Fibroblast of mammary gland (primary cell): Measurements from ENCODE around the gene TEDC2.

Source experiments
- DNase-seq: peaks from one replicate; pipeline ENCODE4 v3.0.0-alpha.2; 2010; ENCODE audit warnings: low read depth
- H3K4me3 ChIP-seq: 2 replicates; pipeline ENCODE4 v1.5.1; 2011; ENCODE audit warnings: low read depth, mild to moderate bottlenecking, low read length, moderate library complexity; ENCODE audit not compliant: control insufficient read depth
- TF ChIP-seq, protein P1 (sequence below): conservative IDR thresholded peaks from 2 replicates; pipeline ENCODE4 v1.5.1; 2011; ENCODE audit warnings: low read depth, low read length, inconsistent platforms; ENCODE audit not compliant: control insufficient read depth, insufficient read depth

TEDC2 gene

DNA sequence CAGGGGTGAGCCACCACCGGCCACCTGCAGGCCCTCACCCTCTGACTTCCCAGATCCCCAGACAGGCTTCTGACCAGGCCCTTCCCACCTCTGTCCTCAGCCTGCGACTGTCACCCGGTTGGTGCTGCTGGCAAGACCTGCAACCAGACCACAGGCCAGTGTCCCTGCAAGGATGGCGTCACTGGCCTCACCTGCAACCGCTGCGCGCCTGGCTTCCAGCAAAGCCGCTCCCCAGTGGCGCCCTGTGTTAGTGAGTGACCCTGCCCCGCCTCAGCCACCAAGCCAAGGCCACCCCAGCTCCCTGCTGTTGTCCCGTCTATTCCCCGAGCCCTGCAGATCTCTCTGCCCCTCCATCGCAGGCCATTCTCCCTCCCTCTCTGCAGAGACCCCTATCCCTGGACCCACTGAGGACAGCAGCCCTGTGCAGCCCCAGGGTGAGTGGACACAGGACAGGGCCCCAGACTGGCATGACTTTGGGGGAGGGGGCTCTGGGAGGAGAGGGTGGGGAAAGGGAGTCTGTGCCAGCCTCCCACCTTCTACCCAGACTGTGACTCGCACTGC is 13.1 kb downstream of the TEDC2 start:
- TF ChIP-seq, protein P1, sequence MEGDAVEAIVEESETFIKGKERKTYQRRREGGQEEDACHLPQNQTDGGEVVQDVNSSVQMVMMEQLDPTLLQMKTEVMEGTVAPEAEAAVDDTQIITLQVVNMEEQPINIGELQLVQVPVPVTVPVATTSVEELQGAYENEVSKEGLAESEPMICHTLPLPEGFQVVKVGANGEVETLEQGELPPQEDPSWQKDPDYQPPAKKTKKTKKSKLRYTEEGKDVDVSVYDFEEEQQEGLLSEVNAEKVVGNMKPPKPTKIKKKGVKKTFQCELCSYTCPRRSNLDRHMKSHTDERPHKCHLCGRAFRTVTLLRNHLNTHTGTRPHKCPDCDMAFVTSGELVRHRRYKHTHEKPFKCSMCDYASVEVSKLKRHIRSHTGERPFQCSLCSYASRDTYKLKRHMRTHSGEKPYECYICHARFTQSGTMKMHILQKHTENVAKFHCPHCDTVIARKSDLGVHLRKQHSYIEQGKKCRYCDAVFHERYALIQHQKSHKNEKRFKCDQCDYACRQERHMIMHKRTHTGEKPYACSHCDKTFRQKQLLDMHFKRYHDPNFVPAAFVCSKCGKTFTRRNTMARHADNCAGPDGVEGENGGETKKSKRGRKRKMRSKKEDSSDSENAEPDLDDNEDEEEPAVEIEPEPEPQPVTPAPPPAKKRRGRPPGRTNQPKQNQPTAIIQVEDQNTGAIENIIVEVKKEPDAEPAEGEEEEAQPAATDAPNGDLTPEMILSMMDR, result no peak
- H3K4me3 ChIP-seq, result no peak overlapping the region

GRCh38 chr16:2473446-2473926 is 13.6 kb downstream of the TEDC2 start:
- TF ChIP-seq, protein P1, result no peak
- no peak for DNase-seq
- H3K4me3 ChIP-seq, result no peak overlapping the region

More for the DNA sequence above, 13.1 kb downstream of the TEDC2 start:
- DNase-seq, result no peak

DNA sequence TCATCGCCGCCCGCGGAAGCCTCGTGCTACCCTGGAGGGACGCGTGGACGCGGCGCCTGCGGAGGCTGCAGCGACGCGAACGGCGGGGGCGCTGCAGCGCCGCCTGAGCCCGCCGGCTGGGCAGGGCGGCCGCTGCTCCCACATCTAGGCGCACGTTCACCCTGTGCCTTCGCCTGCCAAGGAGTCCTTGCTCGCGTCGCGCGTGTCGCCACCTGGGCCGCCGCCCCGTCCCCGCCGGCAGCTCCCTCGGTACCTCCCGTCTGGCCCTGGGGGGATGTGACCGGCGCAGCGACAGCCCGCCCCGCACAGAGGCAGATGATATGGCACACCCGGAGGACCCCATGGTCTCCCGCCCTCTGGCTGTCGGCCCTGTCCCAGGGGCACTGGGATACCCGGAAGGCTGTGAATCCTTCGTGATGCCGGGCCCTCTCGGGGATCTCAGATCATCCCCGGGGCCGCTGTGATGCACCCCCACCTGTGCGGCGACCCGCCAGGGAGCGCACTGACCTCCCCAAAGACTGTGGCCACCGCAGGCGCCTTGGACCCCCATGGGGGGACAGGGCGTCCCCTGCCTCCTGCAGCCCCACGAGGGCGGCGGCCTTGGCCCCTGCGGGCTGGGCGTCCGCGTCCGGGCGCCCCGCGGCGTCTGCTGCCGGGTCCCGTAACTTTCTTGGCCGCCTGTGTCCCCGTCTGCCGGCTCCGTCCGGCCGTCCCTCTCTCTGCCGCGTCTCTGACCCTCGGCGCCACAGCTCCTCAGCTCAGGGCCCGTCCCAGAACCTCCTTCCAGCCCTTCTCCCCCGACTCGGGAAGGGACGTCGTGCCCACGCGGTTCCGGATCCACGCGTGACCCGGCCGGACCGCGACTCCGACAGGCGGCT is 14.3 kb downstream of the TEDC2 start:
- H3K4me3 ChIP-seq, result peak overlapping the region; percentile 61
- TF ChIP-seq, protein P1, result no peak
- DNase-seq, result no peak

GRCh38 chr16:2474877-2475412 is 15.0 kb downstream of the TEDC2 start, which contains the start of gene TBC1D24:
Gene TBC1D24 (plus strand): TSS chr16:2475127. CDS start chr16:2496149, 21,022 bp downstream.
- H3K4me3 ChIP-seq, result peak within 1 kb of the TSS; percentile 61
- peak; percentile 65 for DNase-seq
- TF ChIP-seq, protein P1, result no peak

DNA sequence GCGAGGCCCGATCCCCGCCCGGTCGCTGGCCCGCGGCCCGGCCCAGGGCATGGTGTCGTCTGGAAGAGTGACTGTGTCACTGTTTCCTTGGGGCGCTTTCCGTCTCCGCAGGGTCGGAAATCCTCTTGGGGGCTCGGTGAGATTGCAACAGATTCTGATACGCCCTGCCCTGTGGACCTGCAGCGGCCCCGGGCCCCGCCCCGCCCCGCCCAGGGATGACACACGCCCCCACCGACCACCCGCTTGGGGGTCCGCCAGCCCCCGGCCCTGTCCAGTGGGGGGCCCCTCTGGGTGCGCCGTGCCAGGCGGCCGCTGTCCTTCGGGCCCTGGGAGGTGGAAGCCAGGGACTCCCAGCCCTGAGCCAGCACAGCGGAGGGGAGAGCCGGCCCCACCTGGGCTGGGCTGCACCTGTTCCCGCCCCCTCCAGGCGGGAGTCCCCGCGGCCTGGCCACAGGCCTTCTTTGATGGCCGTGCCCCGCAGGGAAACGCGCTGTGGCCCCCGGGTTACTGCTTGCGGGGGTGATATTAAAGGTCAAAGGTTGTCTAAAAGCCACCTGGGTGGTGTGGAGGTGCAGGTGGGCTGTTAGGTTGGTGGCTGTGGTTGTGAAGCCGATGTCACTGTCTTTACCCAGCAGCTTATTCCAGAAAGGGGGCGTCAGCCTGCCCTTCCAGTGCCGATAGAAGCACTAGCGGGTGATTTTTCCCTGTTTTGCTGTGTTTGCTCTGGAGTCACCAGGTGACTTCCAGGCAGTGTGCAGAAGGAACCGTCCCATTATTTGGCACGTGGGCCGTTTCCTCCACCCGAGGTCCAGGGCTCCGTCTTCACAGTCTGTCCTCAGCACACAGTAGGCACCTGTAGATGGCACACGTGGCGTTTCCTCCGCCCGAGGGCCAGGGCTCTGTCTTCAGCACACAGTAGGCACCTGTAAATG is 15.8 kb downstream of the TEDC2 start:
- no peak for DNase-seq
- TF ChIP-seq, protein P1, result no peak
- peak overlapping the region; percentile 46 for H3K4me3 ChIP-seq

- TF ChIP-seq, protein P1, result no peak
Observed at GRCh38 chr16:2476345-2476720, 16.4 kb downstream of the TEDC2 start.

More at GRCh38 chr16:2476345-2476720, 16.4 kb downstream of the TEDC2 start:
- no peak for DNase-seq
- H3K4me3 ChIP-seq, result no peak overlapping the region
